HepG2 (cell line): ENCODE data around the gene PCSK6. TPM values are rescaled to one million over a fixed set of nuclear protein-coding genes. Genes with fewer than 3 reads are reported as not detected.
A peak's percentile ranks its signal among the peaks of the same experiment; 100 is the strongest.

Experiments
- ATAC-seq: fragments of 200-7000 bp; cut with Tn5 transposase; 3 replicates; pipeline ENCODE4 v1.9.1; 2020; ENCODE audit warnings: mild to moderate bottlenecking, moderate library complexity
- BruUV-seq: library from RNA; stranded (reverse); fragments of 400-500 nt; replicated peaks from 2 replicates; lab custom pipeline; 2021; lab: Mats Ljungman, UMichigan
- CTCF ChIA-PET: fragments of 300-600 bp; formaldehyde crosslinking; extraction: SDS; loops from one replicate; lab custom pipeline; 2021; ENCODE audit warnings: low total read pairs, inconsistent platforms, low intra/inter-chr PET ratio; lab: Yijun Ruan, JAX
- POLR2A ChIA-PET: fragments of 350-600 bp; sonication (Branson Sonifier 250); formaldehyde crosslinking; loops from one replicate; lab custom pipeline; 2020; ENCODE audit warnings: antibody characterized with exemption, inconsistent platforms; lab: Yijun Ruan, JAX
- DNase-seq: peaks from one replicate; pipeline ENCODE4 v3.0.0-alpha.2; 2015; ENCODE audit warnings: low spot score
- FAIRE-seq: peaks from 3 replicates; lab custom pipeline; 2011; peaks lifted over from hg19 to GRCh38; lab: Jason Lieb, UNC
- H2AFZ ChIP-seq: one replicate; pipeline ENCODE4 v1.6.1; 2011; ENCODE audit warnings: low read length, inconsistent platforms
- H3K27ac ChIP-seq: fragments of 300-600 bp; 3 replicates; pipeline ENCODE4 v1.8.0; 2011; ENCODE audit warnings: mixed run types, mild to moderate bottlenecking, mixed read lengths, low read length, inconsistent platforms; ENCODE audit not compliant: insufficient read depth; ENCODE audit errors: extremely low read length
- H3K27me3 ChIP-seq, 2 experiments: fragments of 200-600 bp in 1 of 2; 2 replicates in 1 of 2; 3 replicates in 1 of 2; pipeline versions ENCODE4 v1.6.0 to v1.8.0; 2011; ENCODE audit warnings: low read length in 2 of 2, mild to moderate bottlenecking in 2 of 2, moderate library complexity in 2 of 2, inconsistent platforms in 1 of 2; ENCODE audit not compliant: insufficient read depth in 2 of 2, control insufficient read depth in 1 of 2
- H3K36me3 ChIP-seq, 2 experiments: fragments of 200-600 bp in 1 of 2; replicated peaks in 1 of 2; 2 replicates in 1 of 2; 3 replicates in 1 of 2; pipeline versions ENCODE4 v1.5.1 to v1.8.0; 2011; ENCODE audit warnings: low read length in 2 of 2, inconsistent platforms in 1 of 2; ENCODE audit not compliant: insufficient read depth in 2 of 2, control insufficient read depth in 1 of 2
- H3K4me1 ChIP-seq: 2 replicates; pipeline ENCODE4 v1.5.1; 2012; ENCODE audit warnings: low read length, inconsistent platforms; ENCODE audit not compliant: insufficient read depth
- H3K4me2 ChIP-seq: 2 replicates; pipeline ENCODE4 v1.6.0; 2011; ENCODE audit warnings: low read depth, low read length, inconsistent platforms
- H3K4me3 ChIP-seq, 3 experiments: fragments of 200-600 bp in 1 of 3; sonication (generic), shearing (Covaris generic) in 1 of 3; replicated peaks in 1 of 3; 2 replicates each; pipeline ENCODE4 v1.5.1; 2011 to 2016; ENCODE audit warnings: low read length in 3 of 3, inconsistent platforms in 2 of 3, low read depth in 2 of 3, mild to moderate bottlenecking in 2 of 3, control low read depth in 1 of 3, mixed read lengths in 1 of 3; ENCODE audit not compliant: insufficient read depth in 1 of 3
- H3K79me2 ChIP-seq: one replicate; pipeline ENCODE4 v1.6.1; 2011; ENCODE audit warnings: low read length, inconsistent platforms; ENCODE audit not compliant: insufficient read depth
- H3K9ac ChIP-seq: 2 replicates; pipeline ENCODE4 v1.6.0; 2011; ENCODE audit warnings: mild to moderate bottlenecking, low read depth, low read length, inconsistent platforms; ENCODE audit not compliant: insufficient read depth
- H3K9me3 ChIP-seq: 2 replicates; pipeline ENCODE4 v1.5.1; 2012; ENCODE audit warnings: mild to moderate bottlenecking, low read length
- H4K20me1 ChIP-seq: 2 replicates; pipeline ENCODE4 v1.6.0; 2011; ENCODE audit warnings: inconsistent platforms, mild to moderate bottlenecking, low read length, moderate library complexity; ENCODE audit not compliant: insufficient read depth
- KMT2B ChIP-seq: IDR thresholded peaks from 2 replicates; pipeline ENCODE4 v1.6.1; 2016; ENCODE audit warnings: missing genetic modification reagents, missing compliant biosample characterization
- ZNF30 ChIP-seq: sonication (generic); formaldehyde crosslinking; IDR thresholded peaks from 2 replicates; pipeline ENCODE4 v1.5.0; 2020; ENCODE audit warnings: mild to moderate bottlenecking, missing genetic modification reagents
- ZNF577 ChIP-seq: sonication (generic); formaldehyde crosslinking; IDR thresholded peaks from 2 replicates; pipeline ENCODE4 v1.4.0; 2020; ENCODE audit warnings: mild to moderate bottlenecking, low read depth, missing genetic modification reagents, borderline replicate concordance
- ZNF607 ChIP-seq: sonication (generic); formaldehyde crosslinking; IDR thresholded peaks from 2 replicates; pipeline ENCODE4 v1.5.1; 2020; ENCODE audit warnings: missing genetic modification reagents, mild to moderate bottlenecking, borderline replicate concordance
- WGBS: methylation state at CpG from one replicate; pipeline ENCODE4 v1.1.6; 2017; ENCODE audit warnings: low lambda C conversion rate; 5-methylcytosine and 5-hydroxymethylcytosine counted together
- in situ Hi-C: cut with HindIII; loops from 2 replicates; pipeline ENCODE4 v1.10.0; 2017; ENCODE audit warnings: low pct_unique_long_range_greater_than_20kb; ENCODE audit not compliant: extremely low pct_ligation_motif_present
- intact Hi-C: fragments of 100-400 bp; cut with micrococcal nuclease; formaldehyde crosslinking; loops from one replicate; pipeline ENCODE4 v1.10.0; 2022; ENCODE audit not compliant: unreplicated experiment
- polyA plus RNA-seq, 8 experiments: library from polyadenylated mRNA; depleted of rRNA in 3 of 8; stranded (reverse) in 7 of 8; unstranded in 1 of 8; fragments of >200 nt; fragmentation: Illumina TruSeq in 4 of 8; extraction: Trizol in 4 of 8; gene quantifications; 2 replicates each; pipeline versions ENCODE4 v1.2.1 to v1.2.3, GENCODE V29; 2011 to 2016; ENCODE audit warnings: low read depth in 4 of 8, missing spikeins in 1 of 8, mixed read lengths in 1 of 8; ENCODE audit not compliant: insufficient read depth in 1 of 8
- total RNA-seq, 5 experiments: library from RNA; depleted of rRNA; stranded (reverse); fragments of >200 nt; fragmentation: Illumina TruSeq; extraction: Trizol; gene quantifications; 2 replicates each; pipeline ENCODE4 v1.2.3, GENCODE V29; 2016; ENCODE audit warnings: low read depth in 1 of 5
- TF ChIP-seq, protein P1 (sequence below): sonication (generic); formaldehyde crosslinking; IDR thresholded peaks from 2 replicates; pipeline ENCODE4 v1.8.0; 2022; ENCODE audit warnings: missing genetic modification reagents, mild to moderate bottlenecking, inconsistent platforms, borderline replicate concordance
- TF ChIP-seq, protein P2 (sequence below): sonication (generic); formaldehyde crosslinking; IDR thresholded peaks from 2 replicates; pipeline ENCODE4 v1.4.0; 2020; ENCODE audit warnings: missing genetic modification reagents
- TF ChIP-seq, protein P3 (sequence below): sonication (generic); formaldehyde crosslinking; IDR thresholded peaks from 2 replicates; pipeline ENCODE4 v1.9.0; 2021; ENCODE audit warnings: missing genetic modification reagents, borderline replicate concordance
- TF ChIP-seq, protein P4 (sequence below): sonication (generic); formaldehyde crosslinking; IDR thresholded peaks from 2 replicates; pipeline ENCODE4 v1.8.1; 2023; ENCODE audit warnings: mild to moderate bottlenecking, moderate library complexity, missing genetic modification reagents

The PCSK6 gene
- total and polyA plus RNA-seq, 2 of the 13 experiments (the other 11 are each of a cell fraction or from before 2014, with no cell fraction given): 56.5 to 155 TPM

DNA sequence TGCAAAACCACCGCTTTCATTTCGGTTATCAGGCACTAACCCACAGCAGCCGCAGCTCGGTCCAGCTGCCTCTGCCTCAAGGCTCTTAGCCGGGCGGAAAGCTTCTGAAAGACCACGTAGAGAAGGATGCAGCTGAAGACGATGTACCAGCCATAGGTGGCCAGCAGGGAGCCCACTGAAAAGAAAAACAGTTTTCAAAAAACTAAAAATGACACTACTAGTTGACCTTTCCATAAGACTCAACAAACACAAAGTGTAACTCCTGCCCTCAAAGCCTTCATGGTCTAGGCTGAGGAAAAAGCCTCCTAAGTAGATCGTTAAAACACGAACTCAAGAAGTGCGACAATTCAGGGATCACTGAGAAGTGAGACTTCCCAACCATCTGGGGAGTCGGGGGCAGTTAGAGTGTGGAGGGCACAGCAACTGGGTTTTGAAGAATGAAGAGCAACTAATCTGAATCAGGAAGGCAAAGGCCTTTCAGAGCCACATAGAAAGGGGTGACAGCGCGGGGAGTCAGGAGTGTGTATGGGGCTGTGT lies 212.9 kb downstream of the PCSK6 start:
- ChIA-PET CTCF (interaction anchor here (1.4 kb wide), 1 partner anchor 364 kb away, joined by 3 read pairs; no protein-coding TSS in a partner anchor), POLR2A (interaction anchor here (0.6 to 1.4 kb wide), 4 partner anchors 9 to 268 kb away, joined by 3 to 5 read pairs (median 4); partner anchors contain the start of gene SNRPA1)
- FAIRE-seq (peak; percentile 48), DNase-seq (no peak), ATAC-seq (peak; percentile 52)
- Histone ChIP-seq H3K9ac (peak overlapping the region; percentile 95), H3K9me3 (no peaks in the 10 kb centered on the region), H2AFZ (no peak overlapping the region), H3K79me2 (peaks cover 20% of the 10 kb centered on the region), H3K27me3 (no peaks in the 10 kb centered on the region; a peak in 1 of 5 replicates), H3K4me3 (peak overlapping the region; percentile 99 to 100 (median 99)), H3K4me2 (peak overlapping the region; percentile 92), H3K27ac (peak overlapping the region; percentile 86), H3K4me1 (peaks cover 30% of the 10 kb centered on the region), H3K36me3 (peaks cover 15 to 46% of the 10 kb centered on the region in 2 experiments), H4K20me1 (no peaks in the 10 kb centered on the region; the same call in 1 of the 2 replicates)
- intact Hi-C loops (no loop called here), in situ Hi-C loops (no loop called here)
- 6% methylated on average over 14 of the region's 14 CpGs for WGBS
- BruUV-seq: no TSS peak
- no peak for TF ChIP-seq ZNF30
- TF ChIP-seq, protein P1, sequence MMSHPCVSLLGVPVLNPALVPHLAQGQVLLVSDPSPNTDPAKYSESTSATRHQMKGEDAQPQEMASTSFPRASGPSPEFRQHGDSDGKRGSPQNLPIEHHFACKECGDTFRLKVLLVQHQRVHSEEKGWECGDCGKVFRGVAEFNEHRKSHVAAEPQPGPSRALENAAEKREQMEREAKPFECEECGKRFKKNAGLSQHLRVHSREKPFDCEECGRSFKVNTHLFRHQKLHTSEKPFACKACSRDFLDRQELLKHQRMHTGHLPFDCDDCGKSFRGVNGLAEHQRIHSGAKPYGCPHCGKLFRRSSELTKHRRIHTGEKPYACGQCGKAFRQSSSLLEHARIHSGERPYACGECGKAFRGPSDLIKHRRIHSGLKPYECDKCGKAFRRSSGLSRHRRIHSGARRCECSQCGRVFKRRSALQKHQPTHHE (CRISPR knock-in tag): 0 out of 2 replicates have a peak, but pooled peaks have one; percentile 0
- no peak for TF ChIP-seq KMT2B (CRISPR knock-in tag)
- TF ChIP-seq, protein P2, sequence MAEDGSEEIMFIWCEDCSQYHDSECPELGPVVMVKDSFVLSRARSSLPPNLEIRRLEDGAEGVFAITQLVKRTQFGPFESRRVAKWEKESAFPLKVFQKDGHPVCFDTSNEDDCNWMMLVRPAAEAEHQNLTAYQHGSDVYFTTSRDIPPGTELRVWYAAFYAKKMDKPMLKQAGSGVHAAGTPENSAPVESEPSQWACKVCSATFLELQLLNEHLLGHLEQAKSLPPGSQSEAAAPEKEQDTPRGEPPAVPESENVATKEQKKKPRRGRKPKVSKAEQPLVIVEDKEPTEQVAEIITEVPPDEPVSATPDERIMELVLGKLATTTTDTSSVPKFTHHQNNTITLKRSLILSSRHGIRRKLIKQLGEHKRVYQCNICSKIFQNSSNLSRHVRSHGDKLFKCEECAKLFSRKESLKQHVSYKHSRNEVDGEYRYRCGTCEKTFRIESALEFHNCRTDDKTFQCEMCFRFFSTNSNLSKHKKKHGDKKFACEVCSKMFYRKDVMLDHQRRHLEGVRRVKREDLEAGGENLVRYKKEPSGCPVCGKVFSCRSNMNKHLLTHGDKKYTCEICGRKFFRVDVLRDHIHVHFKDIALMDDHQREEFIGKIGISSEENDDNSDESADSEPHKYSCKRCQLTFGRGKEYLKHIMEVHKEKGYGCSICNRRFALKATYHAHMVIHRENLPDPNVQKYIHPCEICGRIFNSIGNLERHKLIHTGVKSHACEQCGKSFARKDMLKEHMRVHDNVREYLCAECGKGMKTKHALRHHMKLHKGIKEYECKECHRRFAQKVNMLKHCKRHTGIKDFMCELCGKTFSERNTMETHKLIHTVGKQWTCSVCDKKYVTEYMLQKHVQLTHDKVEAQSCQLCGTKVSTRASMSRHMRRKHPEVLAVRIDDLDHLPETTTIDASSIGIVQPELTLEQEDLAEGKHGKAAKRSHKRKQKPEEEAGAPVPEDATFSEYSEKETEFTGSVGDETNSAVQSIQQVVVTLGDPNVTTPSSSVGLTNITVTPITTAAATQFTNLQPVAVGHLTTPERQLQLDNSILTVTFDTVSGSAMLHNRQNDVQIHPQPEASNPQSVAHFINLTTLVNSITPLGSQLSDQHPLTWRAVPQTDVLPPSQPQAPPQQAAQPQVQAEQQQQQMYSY (CRISPR knock-in tag): no peak
- no peak for TF ChIP-seq ZNF577
- TF ChIP-seq, protein P3, sequence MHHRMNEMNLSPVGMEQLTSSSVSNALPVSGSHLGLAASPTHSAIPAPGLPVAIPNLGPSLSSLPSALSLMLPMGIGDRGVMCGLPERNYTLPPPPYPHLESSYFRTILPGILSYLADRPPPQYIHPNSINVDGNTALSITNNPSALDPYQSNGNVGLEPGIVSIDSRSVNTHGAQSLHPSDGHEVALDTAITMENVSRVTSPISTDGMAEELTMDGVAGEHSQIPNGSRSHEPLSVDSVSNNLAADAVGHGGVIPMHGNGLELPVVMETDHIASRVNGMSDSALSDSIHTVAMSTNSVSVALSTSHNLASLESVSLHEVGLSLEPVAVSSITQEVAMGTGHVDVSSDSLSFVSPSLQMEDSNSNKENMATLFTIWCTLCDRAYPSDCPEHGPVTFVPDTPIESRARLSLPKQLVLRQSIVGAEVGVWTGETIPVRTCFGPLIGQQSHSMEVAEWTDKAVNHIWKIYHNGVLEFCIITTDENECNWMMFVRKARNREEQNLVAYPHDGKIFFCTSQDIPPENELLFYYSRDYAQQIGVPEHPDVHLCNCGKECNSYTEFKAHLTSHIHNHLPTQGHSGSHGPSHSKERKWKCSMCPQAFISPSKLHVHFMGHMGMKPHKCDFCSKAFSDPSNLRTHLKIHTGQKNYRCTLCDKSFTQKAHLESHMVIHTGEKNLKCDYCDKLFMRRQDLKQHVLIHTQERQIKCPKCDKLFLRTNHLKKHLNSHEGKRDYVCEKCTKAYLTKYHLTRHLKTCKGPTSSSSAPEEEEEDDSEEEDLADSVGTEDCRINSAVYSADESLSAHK: no peak
- TF ChIP-seq ZNF607 (CRISPR knock-in tag): no peak
- TF ChIP-seq, protein P4, sequence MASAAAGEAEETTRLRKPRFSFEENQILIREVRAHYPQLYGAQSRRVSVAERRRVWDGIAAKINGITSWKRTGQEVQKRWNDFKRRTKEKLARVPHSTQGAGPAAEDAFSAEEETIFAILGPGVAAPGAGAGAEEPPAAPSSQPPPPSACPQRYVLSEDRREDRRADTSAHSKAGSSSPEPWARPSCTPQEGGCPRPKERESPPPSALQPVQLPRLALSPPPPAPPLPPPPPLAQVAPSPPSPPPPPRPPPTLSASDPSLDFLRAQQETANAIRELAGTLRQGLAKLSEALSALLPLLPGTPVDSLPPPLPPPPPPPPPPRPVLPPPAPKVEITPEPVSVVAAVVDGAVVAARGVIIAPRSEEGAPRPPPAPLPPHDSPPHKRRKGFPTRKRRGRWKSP (CRISPR knock-in tag): peak; percentile 7; the same call in 1 of the 2 replicates
